Hepatocyte (in vitro differentiated cells): ENCODE data around the gene SLC14A1. TPM values are rescaled to one million over a fixed set of nuclear protein-coding genes. Genes with fewer than 3 reads are reported as not detected.

Experiments
- DNase-seq: peaks from one replicate; pipeline ENCODE4 v3.0.0-alpha.2; 2016; ENCODE audit warnings: low spot score
- H2AFZ ChIP-seq: fragments of 200-600 bp; sonication (generic); 2 replicates; pipeline ENCODE4 v1.6.0; 2016; ENCODE audit warnings: antibody characterized with exemption, mild to moderate bottlenecking
- H3K27ac ChIP-seq: fragments of 200-600 bp; sonication (generic); 2 replicates; pipeline ENCODE4 v1.5.1; 2016; ENCODE audit warnings: mild to moderate bottlenecking
- H3K27me3 ChIP-seq: fragments of 200-600 bp; sonication (generic); 2 replicates; pipeline ENCODE4 v1.6.1; 2016
- H3K36me3 ChIP-seq: fragments of 200-600 bp; sonication (generic); replicated peaks from 2 replicates; pipeline ENCODE4 v1.5.1; 2016; ENCODE audit warnings: low read depth; ENCODE audit not compliant: insufficient read depth
- H3K4me1 ChIP-seq: fragments of 200-600 bp; sonication (generic); 2 replicates; pipeline ENCODE4 v1.5.1; 2016; ENCODE audit warnings: mild to moderate bottlenecking, moderate library complexity; ENCODE audit not compliant: insufficient read depth
- H3K4me2 ChIP-seq: fragments of 200-600 bp; sonication (generic); 2 replicates; pipeline ENCODE4 v1.6.0; 2016
- H3K4me3 ChIP-seq: fragments of 200-600 bp; sonication (generic); 2 replicates; pipeline ENCODE4 v1.5.1; 2016; ENCODE audit warnings: mild to moderate bottlenecking
- H3K79me2 ChIP-seq: fragments of 200-600 bp; sonication (generic); 2 replicates; pipeline ENCODE4 v1.6.0; 2017; ENCODE audit warnings: mild to moderate bottlenecking
- H3K9me2 ChIP-seq: fragments of 200-600 bp; sonication (generic); replicated peaks from 2 replicates; pipeline ENCODE4 v1.6.0; 2017; ENCODE audit warnings: mild to moderate bottlenecking; ENCODE audit not compliant: insufficient read depth
- H3K9me3 ChIP-seq: fragments of 200-600 bp; sonication (generic); 2 replicates; pipeline ENCODE4 v1.5.1; 2016; ENCODE audit warnings: low read depth, mild to moderate bottlenecking
- H4K20me1 ChIP-seq: fragments of 200-600 bp; sonication (generic); 2 replicates; pipeline ENCODE4 v1.6.0; 2016; ENCODE audit warnings: mild to moderate bottlenecking; ENCODE audit not compliant: insufficient read depth, poor library complexity, severe bottlenecking
- EZH2 ChIP-seq: fragments of 200-600 bp; sonication (generic); IDR thresholded peaks from 2 replicates; pipeline ENCODE4 v1.6.1; 2016; ENCODE audit warnings: antibody characterized with exemption, mild to moderate bottlenecking, borderline replicate concordance
- EZH2phosphoT487 ChIP-seq: fragments of 200-600 bp; sonication (generic); IDR thresholded peaks from one replicate; pipeline ENCODE4 v1.6.1; 2018; ENCODE audit warnings: antibody characterized with exemption, mild to moderate bottlenecking, low read depth, moderate library complexity; ENCODE audit not compliant: unreplicated experiment, severe bottlenecking
- WGBS: methylation state at CpG from one replicate; pipeline ENCODE4 v1.1.6; 2016; ENCODE audit warnings: low lambda C conversion rate; ENCODE audit errors: missing lambda C conversion rate; 5-methylcytosine and 5-hydroxymethylcytosine counted together
- polyA plus RNA-seq: library from polyadenylated mRNA; unstranded; fragments of >200 nt; fragmentation: Nextera tagmentation; extraction: Ambion mirVana; gene quantifications from 2 replicates; pipeline ENCODE4 v1.2.1, GENCODE V29; 2016
- total RNA-seq: library from RNA; depleted of rRNA; stranded (reverse); fragments of >200 nt; gene quantifications from 2 replicates; pipeline ENCODE4 v1.2.3, GENCODE V29; 2014
- TF ChIP-seq, protein P1 (sequence below): fragments of 200-600 bp; sonication (generic); IDR thresholded peaks from 2 replicates; pipeline ENCODE4 v1.5.1; 2016; ENCODE audit warnings: antibody characterized with exemption, mild to moderate bottlenecking; ENCODE audit not compliant: poor library complexity

Gene SLC14A1
- total and polyA plus RNA-seq, 2 experiments from 2014 or later, result 0.98 to 4.1 TPM

- Histone ChIP-seq H3K9me2 (no peaks in the 10 kb centered on the region), H3K9me3 (no peaks in the 10 kb centered on the region), H3K4me1 (no peaks in the 10 kb centered on the region), H3K27me3 (peaks cover 7% of the 10 kb centered on the region), H3K79me2 (no peaks in the 10 kb centered on the region), H2AFZ (no peak overlapping the region), H3K36me3 (no peaks in the 10 kb centered on the region), H4K20me1 (no peaks in the 10 kb centered on the region), H3K27ac (no peak overlapping the region), H3K4me2 (no peak overlapping the region), H3K4me3 (no peak overlapping the region)
- 38% methylated on average over 2 of the region's 2 CpGs for WGBS
- DNase-seq, result no peak
- TF ChIP-seq EZH2phosphoT487 (no peak), EZH2 (no peak)
- TF ChIP-seq, protein P1, sequence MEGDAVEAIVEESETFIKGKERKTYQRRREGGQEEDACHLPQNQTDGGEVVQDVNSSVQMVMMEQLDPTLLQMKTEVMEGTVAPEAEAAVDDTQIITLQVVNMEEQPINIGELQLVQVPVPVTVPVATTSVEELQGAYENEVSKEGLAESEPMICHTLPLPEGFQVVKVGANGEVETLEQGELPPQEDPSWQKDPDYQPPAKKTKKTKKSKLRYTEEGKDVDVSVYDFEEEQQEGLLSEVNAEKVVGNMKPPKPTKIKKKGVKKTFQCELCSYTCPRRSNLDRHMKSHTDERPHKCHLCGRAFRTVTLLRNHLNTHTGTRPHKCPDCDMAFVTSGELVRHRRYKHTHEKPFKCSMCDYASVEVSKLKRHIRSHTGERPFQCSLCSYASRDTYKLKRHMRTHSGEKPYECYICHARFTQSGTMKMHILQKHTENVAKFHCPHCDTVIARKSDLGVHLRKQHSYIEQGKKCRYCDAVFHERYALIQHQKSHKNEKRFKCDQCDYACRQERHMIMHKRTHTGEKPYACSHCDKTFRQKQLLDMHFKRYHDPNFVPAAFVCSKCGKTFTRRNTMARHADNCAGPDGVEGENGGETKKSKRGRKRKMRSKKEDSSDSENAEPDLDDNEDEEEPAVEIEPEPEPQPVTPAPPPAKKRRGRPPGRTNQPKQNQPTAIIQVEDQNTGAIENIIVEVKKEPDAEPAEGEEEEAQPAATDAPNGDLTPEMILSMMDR, result no peak
Observed at GRCh38 chr18:45765796-45766195, 41.8 kb downstream of the SLC14A1 start.

DNA sequence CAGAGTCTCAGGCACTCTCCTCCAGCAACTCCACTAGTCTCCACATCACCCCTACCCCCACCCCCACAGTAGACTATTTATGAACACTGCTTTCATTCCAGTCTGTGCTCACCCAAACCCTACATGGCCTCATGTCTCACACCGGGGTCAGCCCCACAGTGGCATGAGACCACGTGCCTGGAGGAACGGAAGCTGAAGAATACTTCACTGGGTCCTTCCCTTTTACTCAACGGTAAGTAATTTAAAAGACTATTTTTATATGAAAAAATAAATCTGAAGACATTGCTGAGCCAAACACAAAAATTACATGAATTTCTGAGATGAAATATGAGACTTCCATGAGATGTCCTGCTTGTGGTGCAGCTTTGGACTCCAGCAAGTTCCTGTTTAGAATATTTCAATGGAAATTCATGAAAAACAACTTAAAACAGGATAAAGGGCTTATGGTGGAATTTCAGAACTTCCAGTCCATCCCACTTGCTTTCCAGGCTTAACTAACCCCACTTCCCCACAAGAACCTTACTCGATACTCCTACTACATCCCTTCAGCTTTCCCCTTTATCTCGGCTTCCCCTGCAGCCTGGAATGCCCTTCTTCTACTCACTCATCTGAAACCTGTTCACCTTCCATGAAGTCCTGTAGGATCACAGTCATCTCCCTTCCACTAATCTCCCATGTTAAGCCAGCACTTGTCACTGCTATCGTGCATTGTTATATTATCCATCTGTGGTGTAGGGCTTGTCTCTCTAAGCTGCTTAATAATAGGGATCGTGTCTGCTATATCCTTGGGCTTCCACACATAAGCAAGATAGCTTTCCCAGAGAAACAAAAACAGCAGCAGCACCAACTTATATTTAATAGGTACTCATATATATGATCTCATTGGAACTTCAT is 47.9 kb downstream of the SLC14A1 start:
- H3K4me1 ChIP-seq, result no peaks in the 10 kb centered on the region
- no peaks in the 10 kb centered on the region for H3K79me2 ChIP-seq
- peaks cover 7% of the 10 kb centered on the region for H3K27me3 ChIP-seq
- H3K36me3 ChIP-seq, result no peaks in the 10 kb centered on the region
- H3K9me2 ChIP-seq, result no peaks in the 10 kb centered on the region
- DNase-seq, result no peak
- H3K9me3 ChIP-seq, result no peaks in the 10 kb centered on the region
- no peak overlapping the region for H3K4me3 ChIP-seq
- WGBS, result 86% methylated on average over 8 of the region's 8 CpGs
- no peak overlapping the region for H3K27ac ChIP-seq
- H3K4me2 ChIP-seq, result no peak overlapping the region
- no peak overlapping the region for H2AFZ ChIP-seq
- TF ChIP-seq EZH2 (no peak), EZH2phosphoT487 (no peak)
- TF ChIP-seq, protein P1, result no peak
- H4K20me1 ChIP-seq, result no peaks in the 10 kb centered on the region

DNA sequence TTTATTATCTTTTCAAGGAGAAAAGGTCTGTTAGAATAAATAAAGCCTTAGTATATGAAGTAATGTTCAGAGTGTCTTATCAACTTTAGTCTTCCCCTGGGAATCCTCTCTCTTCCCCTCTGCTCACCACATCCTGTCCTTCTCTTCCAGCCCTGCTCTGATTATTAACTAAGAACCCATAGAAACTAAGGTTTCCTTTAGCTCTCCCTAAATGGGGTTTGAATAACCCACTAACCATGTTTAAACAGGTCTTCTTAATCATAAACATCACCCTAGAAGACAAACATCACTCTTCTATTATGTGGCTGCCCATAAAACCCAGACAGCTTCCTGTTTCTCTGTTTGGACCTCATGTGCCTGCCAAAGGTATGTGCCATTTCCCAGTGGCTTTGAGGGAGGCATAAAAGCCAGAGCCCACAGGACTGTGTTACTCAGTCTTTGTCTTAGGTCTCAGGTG is 50.1 kb downstream of the SLC14A1 start:
- no peaks in the 10 kb centered on the region for H3K9me2 ChIP-seq
- TF ChIP-seq, protein P1, result no peak
- no peak for TF ChIP-seq EZH2
- TF ChIP-seq EZH2phosphoT487, result no peak
- no peaks in the 10 kb centered on the region for H4K20me1 ChIP-seq
- H3K4me2 ChIP-seq, result no peak overlapping the region
- H3K36me3 ChIP-seq, result no peaks in the 10 kb centered on the region
- no peak overlapping the region for H3K4me3 ChIP-seq
- H2AFZ ChIP-seq, result no peak overlapping the region
- no peak overlapping the region for H3K27ac ChIP-seq
- H3K27me3 ChIP-seq, result peaks cover 5% of the 10 kb centered on the region
- no peaks in the 10 kb centered on the region for H3K79me2 ChIP-seq
- no peak for DNase-seq
- no peaks in the 10 kb centered on the region for H3K9me3 ChIP-seq
- H3K4me1 ChIP-seq, result no peaks in the 10 kb centered on the region
